Erythroblast (primary cell): ENCODE results near the gene IMPDH1.

Experiments used
- GATA1 ChIP-seq: IDR thresholded peaks from 2 replicates; pipeline ENCODE4 v1.6.1; 2011; ENCODE audit warnings: low read depth, mild to moderate bottlenecking, control low read depth, low read length, moderate library complexity
- POLR2A ChIP-seq: IDR thresholded peaks from 2 replicates; pipeline ENCODE4 v1.6.1; 2011; ENCODE audit warnings: mild to moderate bottlenecking, low read length

- TF ChIP-seq POLR2A, result no peak
- no peak for TF ChIP-seq GATA1
These were observed 29.2 kb downstream of the IMPDH1 start for GRCh38 chr7:128380483-128381106.
